GM21529 (cell line): ENCODE data around the gene CARNS1.
"Not testable (repeated sequence)": the region's sequence is repeated elsewhere in the genome, so short reads cannot be mapped to it uniquely, and the experiment has no call there.

ENCODE experiments used
- ATAC-seq: cut with Tn5 transposase; IDR thresholded peaks from one replicate; pipeline ENCODE4 v1.9.1; 2021; ENCODE audit not compliant: unreplicated experiment

The CARNS1 gene

DNA sequence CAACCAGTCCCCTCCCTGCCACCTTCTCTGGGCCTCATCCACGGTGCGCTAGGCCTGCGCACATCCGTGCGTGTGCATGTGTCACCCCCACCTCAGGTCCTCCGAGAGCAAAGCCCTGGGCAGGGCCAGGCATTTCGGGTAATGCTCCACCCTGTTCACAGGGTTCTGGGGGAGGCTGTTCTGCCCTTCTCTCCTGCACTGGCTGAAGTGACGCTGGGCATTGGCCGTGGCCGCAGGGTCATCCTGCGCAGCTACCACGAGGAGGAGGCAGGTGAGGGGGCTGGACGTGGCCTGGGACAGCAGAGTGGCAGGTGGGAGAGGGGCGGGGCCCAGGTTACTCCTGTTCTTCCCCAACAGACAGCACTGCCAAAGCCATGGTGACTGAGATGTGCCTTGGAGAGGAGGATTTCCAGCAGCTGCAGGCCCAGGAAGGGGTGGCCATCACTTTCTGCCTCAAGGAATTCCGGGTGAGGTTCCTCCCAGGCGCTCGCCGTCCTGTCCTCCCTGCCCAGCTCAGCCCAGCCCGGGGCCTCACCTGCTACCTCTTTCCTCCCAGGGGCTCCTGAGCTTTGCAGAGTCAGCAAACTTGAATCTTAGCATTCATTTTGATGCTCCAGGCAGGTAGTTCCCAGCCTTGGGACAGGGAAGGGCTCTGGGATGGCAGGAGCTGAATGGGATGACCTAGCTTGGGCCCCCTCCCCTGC is 19.8 kb upstream of the CARNS1 start:
- no peak for ATAC-seq

- no peak for ATAC-seq
Measured at GRCh38 chr11:67396259-67396581, 19.3 kb upstream of the CARNS1 start.

DNA sequence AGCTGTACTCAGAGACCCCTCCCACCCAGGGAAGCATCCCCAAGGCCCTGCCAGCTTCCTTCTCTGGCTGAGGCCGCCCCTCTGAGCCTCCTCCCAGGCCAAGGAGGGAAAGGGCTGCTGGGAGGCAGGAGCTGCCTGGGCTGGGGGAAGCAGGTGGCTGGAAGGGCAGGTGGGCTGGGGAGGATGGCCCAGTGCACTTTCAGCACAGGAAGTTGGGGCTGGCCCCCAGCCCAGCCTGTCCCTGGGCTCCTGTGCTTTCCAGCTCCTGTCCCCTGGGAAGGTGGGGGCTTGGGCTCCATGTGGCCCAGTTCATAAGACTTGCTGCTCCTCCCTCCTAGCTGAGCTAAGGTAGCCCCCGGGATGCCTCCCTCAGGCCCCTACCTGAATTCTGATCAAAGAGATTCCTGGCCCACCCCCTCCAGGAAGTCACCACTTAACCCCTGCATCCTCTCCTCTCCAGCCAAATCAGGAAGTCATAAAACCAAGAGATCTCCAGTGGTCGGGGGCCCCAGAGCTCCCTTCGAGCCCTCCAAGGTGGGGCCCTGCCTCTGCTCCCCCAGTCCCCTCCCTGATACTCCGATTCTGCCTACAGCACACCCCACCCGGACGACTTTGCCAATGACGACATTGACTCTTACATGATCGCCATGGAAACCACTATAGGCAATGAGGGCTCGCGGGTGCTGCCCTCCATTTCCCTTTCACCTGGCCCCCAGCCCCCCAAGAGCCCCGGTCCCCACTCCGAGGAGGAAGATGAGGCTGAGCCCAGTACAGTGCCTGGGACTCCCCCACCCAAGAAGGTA is 18.7 kb upstream of the CARNS1 start:
- no peak for ATAC-seq

DNA sequence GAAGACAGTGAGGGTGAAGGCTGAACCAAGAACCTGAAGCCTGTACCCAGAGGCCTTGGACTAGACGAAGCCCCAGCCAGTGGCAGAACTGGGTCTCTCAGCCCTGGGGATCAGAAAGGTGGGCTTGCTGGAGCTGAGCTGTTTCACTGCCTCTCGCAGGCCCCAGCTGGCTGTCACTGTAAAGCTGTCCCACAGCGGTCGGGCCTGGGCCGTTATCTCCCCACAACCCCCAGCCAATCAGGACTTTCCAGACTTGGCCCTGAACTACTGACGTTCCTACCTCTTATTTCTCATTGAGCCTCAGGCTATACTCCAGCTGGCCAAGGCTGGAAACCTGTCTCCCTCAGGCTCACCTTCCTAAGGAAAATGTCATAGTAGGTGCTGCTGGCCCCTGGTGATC is 17.9 kb upstream of the CARNS1 start:
- no peak for ATAC-seq

- ATAC-seq: no peak
Measured at GRCh38 chr11:67397986-67398660, 17.4 kb upstream of the CARNS1 start.

DNA sequence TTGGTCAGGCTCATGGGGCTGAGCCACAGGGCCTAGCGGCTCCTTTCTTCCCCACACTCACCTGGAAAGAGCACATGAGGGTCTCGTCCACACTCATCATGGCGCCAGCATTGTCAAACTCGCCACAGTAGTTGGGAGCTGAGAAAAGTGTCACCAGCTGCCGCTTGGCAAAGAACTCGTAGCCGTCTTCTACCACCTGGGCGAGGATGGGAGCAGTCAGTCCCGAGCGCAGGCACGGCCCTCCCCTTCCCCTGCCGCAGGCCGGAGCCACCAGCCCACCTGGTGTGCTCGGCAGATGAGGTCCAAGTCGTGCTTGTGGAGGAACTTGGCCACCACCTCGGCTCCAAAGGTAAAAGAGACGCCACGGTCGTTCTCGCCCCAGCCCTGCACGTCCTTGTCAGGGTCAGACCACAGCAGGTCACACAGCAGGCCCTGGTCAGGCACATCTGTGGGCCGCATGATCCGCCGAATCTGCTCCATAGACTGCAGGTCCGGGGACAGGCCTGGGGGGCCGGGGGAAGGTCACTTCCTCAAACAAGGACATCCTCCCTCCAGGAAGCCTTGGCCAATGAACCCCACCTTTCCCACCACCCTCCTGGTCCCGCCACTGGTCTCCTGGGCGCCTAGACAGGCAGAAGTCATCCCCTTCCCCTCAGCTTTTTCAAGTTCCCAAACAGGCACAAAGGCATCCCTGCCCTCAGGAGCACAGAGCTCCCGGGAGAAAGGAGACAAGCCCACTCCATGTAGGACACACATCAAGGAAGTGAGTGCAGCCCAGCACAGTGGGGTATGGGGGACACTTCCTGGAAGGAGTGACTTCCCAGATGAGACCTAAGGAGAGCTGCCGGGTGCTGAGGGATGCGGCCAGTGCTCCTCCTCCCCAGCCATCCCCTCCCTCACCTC is 16.6 kb upstream of the CARNS1 start:
- no peak for ATAC-seq

DNA sequence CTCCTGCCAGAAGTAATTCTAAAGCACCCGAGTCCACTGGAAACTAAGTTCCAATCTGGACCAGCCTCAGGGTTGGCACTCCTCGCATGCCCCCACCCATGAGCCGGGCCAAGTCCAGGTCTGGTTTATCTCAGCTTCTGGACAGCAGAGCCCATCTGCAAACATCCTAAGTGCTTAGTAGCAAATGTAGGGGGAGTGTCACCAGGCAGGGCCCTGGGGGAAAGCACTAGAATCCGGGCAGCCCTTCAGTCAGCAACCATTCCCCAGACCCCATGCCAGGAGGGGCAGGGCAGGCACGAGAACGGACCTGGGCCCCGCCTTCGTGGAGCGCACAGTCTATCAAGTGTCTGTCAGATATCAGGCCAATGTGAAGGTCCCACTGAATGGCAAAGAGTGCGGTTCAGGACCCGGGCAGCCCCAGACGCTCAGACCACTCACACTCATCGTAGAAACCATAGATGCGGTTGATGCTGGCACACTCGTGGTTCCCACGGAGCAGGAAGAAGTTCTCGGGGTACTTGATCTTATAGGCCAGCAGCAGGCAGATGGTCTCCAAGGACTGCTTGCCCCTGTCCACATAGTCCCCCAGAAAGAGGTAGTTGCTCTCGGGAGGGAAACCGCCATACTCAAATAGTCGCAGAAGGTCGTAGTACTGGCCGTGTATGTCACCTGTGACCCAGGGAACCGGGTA is 15.1 kb upstream of the CARNS1 start:
- ATAC-seq: no peak

GRCh38 chr11:67400942-67401494 is 14.5 kb upstream of the CARNS1 start:
- peak; percentile 14 for ATAC-seq

GRCh38 chr11:67401495-67402191 is 13.8 kb upstream of the CARNS1 start, which contains the start of gene PPP1CA:
TSS of gene PPP1CA (minus strand) at chr11:67401858. CDS start at chr11:67401782, 76 bp downstream.
- peak; percentile 48 for ATAC-seq

GRCh38 chr11:67402192-67402839 is 13.2 kb upstream of the CARNS1 start:
- not testable (repeated sequence) for ATAC-seq

DNA sequence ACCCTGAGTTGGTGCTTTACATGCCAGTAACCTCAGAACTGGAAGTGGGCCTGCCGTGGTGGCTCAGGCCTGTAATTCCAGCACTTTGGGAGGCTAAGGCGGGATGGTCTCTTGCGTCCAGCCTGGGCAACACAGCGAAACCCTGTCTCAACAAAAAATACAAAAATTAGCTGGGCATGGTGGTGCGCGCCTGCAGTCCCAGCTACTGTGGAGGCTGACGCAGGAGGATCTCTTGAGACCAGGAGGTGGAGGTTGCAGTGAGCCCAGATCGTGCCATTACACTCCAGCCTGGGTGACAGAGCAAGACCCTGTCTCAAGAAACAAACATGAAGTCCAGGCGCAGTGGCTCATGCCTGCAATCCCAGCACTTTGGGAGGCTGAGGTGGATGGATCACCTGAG is 12.4 kb upstream of the CARNS1 start:
- ATAC-seq: not testable (repeated sequence)

- no peak for ATAC-seq
Measured at GRCh38 chr11:67404515-67405195, 10.8 kb upstream of the CARNS1 start.

GRCh38 chr11:67405196-67405567 is 10.3 kb upstream of the CARNS1 start:
- ATAC-seq: no peak

GRCh38 chr11:67405688-67406339 is 9.7 kb upstream of the CARNS1 start:
- ATAC-seq: no peak

DNA sequence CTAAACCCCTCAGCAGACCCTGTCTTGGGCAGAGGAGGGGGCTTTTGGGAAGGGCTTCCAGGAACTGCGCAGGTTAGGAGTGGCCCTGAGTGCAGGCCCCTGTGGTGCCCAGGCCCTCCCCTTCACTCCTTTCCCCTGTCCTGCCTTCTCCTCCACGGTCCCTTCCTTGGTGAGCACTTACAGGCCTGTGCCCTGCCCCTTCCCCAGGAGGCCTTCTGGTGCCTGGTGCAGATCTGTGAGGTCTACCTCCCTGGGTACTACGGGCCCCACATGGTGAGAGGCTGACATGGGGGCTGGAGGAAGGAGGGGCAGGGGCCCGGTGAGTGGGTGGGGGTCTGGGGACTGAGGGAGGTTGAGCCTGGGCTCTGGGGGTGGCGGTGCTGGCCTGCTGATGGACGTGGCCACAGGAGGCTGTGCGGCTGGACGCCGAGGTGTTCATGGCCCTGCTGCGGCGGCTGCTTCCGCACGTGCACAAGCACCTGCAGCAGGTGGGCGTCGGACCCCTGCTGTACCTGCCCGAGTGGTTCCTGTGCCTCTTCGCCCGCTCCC is 9.0 kb upstream of the CARNS1 start:
- ATAC-seq: no peak

DNA sequence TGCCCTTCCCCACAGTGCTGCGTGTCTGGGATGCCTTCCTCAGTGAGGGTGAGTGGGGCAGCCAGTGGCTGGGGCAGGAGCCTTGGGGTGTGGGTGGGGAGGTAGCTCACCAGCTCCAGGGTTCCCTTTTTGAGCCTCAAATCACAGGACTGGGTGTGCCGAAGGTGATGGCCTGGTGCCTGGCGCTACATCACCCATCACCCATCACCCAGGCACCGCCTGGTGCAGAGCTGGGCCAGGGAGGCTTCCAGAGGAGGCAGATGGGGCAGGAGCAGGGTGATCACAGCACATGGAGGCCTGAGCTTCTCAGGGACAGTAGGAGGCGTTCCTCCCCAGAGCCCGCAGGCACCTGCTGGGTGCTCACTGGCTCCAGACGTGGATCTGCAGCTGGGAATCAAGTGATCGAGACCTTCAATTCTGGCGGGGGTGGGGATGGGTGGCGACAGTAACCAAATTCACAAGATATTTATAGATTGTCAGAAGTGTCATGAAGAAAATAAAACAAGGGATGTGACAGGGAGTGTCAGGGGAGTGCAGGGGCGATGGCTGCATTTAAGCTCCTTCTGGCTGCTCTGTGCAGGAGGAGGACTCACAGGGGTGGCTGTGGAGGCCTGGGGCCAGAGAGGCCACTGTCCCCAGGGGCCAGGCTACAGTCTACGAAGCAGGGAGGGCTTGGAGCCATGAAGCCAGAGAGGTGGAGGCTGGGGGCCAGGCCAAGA is 8.3 kb upstream of the CARNS1 start:
- ATAC-seq: no peak

DNA sequence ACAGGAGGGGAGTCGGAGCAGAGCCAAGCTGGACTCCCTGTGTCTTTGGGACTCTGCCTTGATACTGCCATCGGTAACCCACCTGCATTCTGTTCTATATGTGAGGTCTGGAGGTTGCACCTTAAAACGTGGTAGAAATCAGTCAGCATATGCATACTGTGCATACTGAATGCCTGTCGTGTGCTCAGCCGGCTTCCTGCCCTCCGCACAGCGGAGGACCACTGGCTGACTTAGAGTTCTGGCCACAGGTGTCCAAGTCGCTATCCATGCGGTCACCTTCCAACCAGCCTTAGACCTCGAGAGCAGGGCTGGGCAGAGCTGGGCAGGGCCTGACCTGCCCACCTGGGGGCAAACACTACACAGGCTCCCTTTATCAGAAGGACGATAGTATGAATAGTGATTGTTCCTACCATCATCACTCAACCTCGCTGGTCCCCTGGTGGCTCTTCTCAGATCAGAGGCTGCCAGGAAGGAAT is 7.8 kb upstream of the CARNS1 start:
- no peak for ATAC-seq
